ENCODE results near the gene GSTP1.

Gene GSTP1

DNA sequence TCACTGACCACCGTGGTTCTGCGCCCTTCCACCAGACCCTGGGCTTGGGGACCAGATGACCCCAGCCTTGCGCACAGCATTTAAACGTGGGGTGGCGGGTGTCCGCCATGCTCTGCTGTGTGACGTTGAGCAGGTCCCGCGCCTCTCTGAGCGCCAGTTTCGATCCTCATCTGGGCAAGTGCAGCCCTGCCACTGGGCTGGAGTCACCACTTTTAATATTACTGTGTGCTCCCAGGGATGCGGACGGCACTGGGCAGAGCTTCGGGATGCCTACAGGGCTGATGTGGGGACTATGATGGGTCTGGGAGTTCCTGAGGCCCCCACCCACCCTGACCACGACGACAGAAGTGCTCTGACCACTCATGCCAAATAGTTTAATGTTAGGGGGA lies 47.3 kb downstream of the GSTP1 start:
- TF ChIP-seq, protein P1, sequence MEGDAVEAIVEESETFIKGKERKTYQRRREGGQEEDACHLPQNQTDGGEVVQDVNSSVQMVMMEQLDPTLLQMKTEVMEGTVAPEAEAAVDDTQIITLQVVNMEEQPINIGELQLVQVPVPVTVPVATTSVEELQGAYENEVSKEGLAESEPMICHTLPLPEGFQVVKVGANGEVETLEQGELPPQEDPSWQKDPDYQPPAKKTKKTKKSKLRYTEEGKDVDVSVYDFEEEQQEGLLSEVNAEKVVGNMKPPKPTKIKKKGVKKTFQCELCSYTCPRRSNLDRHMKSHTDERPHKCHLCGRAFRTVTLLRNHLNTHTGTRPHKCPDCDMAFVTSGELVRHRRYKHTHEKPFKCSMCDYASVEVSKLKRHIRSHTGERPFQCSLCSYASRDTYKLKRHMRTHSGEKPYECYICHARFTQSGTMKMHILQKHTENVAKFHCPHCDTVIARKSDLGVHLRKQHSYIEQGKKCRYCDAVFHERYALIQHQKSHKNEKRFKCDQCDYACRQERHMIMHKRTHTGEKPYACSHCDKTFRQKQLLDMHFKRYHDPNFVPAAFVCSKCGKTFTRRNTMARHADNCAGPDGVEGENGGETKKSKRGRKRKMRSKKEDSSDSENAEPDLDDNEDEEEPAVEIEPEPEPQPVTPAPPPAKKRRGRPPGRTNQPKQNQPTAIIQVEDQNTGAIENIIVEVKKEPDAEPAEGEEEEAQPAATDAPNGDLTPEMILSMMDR (conservative IDR thresholded peaks at IDR 0.05) = no peak; the same call in 1 of the 2 replicates
- peak overlapping the region; percentile 96 for H3K27ac ChIP-seq

DNA sequence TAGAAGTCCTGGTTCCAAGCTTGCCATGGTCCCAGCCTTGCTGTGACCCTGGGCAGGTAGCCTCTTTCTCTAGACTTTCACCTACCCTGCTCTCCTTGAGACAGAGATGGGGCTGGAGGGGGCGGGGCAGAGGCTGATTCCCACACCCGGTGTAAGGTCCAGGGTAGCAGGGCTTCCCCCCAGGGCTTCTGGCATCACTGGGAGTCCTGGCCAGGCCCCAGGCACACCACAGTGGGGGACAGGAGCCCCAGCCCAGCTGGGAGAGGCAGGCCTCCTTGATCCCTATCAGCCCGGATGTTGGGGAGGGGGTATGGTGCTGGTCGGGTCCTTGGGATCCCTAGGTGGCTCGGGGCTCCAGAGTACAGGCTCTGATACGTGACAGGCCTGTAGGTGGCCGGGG lies 47.8 kb downstream of the GSTP1 start:
- peak overlapping the region; percentile 96 for H3K27ac ChIP-seq
- TF ChIP-seq, protein P1 (conservative IDR thresholded peaks at IDR 0.05) = no peak

DNA sequence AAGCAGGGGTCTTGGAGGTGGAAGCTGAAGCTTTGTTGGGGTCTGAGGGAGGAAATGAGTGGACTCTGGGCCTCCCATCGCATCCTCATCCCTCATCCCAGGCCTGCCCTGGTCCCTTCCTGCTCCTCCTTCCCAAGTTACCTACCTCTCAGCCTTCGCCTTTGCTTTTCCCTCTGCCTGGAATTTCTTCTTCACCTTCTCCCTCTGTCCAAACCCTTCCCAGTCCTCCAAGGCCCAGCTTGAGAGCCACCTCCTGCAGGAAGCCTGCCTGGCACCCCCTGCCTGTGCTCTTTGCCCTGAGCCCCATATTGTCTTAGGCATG lies 48.2 kb downstream of the GSTP1 start:
- peak overlapping the region; percentile 96 for H3K27ac ChIP-seq
- TF ChIP-seq, protein P1 (conservative IDR thresholded peaks at IDR 0.05) = no peak

DNA sequence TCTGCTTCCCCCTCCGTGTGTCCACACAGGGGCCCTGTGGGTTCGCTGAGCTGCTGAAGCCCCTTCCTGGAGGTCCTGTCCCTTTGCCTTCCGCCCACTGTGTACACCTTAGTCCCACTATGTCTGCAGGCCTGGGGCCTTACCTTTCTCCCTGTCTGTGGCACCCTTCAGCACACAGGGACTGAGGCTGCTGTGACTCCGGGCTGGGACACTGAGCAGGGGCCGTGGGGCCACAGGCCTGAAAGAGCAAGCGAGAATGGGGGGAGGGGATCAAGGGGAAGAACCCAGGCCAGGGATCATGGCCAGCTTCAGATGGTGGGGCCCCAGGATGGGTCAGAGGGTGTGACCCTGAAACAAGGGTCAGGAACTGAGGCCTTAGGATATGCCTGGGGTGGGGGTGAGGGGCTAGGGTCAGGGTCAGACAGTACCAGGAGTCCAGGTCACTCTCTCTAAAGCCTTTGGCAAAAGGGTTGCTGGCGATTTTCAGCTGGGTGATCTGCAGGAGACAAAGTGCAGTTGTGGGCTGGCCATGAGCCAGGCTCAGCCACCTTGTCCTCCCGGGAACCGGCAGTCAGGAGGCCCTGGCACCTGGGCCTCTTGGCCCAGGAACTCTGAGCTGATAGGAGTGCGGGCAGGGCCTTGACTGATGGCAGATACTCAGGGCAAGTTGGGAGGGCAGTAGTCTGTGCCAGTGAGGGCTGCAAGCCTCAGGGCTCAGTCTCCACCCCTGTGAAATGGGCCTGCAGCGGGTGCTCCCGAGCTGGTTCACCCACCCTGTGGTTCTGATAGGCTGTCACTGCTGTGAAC lies 48.8 kb downstream of the GSTP1 start:
- TF ChIP-seq, protein P1 (conservative IDR thresholded peaks at IDR 0.05) = no peak
- H3K27ac ChIP-seq = peak overlapping the region; percentile 96

DNA sequence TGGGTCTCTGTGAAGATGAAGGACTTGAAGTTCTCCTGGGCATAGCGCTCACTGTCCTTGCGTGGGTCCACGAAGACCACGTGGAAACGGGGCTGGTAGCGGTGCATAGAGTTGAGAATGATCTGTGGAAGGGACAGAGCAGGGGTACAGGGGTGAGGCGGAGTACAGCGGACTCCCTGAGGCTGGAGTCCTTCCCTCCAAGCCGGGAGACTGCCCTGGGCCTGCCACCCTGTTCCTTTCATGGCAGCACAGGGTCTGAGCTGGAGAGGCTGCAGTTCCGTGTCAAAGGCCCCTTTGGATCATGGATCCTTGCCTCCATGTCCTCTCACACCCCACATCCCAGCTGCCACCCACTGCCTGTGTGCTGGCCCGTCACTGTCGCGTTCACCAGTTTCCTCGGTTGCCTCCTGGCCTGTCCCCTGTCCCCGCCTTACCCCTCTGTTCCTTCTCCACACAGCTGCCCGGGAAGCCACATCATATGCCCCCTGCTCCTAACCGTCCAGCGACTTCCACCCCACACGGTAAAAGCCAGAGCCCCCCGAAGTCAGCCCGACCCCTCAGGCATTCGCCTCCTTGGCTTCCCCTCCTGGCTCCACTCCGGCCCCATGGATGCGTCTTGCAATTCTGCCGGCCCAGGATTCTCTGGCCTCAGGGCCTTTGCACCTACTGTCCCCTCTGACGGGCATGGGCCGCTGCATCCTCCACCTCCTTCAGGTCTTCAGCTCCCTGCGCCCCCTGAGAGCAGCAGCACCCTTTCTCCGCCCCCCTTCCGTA lies 49.6 kb downstream of the GSTP1 start:
- peak overlapping the region; percentile 96 for H3K27ac ChIP-seq
- TF ChIP-seq, protein P1 (conservative IDR thresholded peaks at IDR 0.05) = no peak

DNA sequence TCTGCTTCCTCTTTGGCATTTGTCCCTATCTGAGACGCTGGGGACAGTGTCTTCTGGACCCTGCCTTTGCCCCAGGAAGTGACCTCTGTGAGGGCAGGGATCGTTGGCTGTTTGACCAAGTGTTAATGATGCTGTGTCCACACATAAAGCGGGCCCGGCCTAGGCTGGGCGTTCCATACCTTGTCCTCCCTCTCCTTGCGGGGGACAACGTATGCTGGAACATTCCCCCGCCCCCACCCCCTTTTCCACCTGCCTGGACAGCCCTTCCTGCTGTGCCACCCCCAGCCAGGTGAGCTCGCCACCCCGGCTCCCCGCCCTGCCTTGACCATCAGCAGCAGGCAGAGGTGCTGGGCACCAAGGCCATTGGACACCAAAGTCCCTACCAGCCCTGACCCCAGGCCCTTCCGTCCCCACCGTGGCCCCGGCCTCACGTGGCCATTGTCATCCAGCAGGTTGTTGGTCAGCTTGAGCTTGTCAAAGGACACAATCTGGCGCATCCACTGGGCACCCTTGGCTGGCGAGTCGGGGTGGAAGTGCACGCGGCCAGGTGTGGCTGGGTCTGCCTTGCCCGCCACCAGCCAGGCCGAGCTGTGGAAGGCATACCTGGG lies 50.2 kb downstream of the GSTP1 start:
- TF ChIP-seq, protein P1 (conservative IDR thresholded peaks at IDR 0.05) = no peak
- H3K27ac ChIP-seq = peak overlapping the region; percentile 96
